Activated CD4-positive, CD25-positive, alpha-beta regulatory T cell (primary cell): ENCODE results near the gene ADSS1.

Source experiments
- DNase-seq, 4 experiments: peaks; one replicate each; lab custom pipeline; 2025; lab: John Stamatoyannopoulos, UW

Gene ADSS1

DNA sequence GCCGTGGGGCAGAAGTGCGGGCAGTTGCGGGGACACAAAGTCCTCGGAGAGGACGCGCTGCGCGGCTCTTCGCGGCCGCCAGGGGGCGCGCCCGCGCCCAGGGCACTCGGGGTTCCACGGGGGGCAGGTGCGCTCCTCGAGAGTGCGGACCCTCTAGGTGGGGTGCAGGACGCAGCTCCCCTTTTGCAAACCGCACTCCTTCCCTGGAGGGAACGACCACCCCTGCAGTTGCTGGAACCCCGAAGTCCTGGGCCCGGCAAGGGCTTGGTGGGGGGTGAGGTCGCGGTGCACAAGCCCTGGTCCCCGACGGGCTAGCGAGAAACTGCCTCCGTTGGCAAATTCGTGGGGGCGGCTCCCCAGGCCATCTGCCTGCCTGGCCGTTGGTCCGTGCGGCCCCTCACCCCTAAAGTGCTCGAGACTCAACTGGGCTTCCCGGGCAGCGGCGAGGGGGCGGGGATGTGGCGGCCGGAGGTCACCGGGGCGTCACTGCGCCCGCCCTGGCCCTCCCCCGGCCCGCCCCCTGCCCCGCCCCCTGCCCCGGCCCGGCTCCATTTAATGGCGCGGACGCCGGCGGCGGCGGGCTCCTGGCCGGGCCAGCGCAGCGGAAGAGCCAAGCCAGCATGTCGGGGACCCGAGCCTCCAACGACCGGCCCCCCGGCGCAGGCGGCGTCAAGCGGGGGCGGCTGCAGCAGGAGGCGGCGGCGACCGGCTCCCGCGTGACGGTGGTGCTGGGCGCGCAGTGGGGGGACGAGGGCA, at the start of gene ADSS1:
Gene ADSS1, plus strand, starts transcription at position 579 of the 756 bp plus-strand sequence. Its CDS starts 42 bp downstream, at position 621.
- peak in 3 of 4 experiments; percentile 31 to 43 (median 31) for DNase-seq

DNA sequence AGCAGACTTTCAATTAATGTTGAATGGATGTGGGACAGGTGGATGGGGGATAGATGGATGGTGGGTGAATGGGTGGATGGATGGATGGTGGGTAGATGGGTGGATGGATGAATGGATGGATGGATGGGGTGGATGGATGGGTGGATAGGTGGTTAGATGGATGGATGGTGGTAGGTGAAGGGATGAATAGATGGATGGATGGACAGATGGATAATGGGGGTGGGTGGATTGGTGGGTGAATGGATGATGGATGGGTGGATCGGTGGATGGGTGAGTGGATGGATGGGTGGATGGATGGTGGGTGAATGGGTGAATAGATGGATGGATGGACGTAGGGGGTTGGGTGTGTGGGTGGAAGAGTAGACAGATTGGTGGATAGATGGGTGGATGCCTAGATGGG, 48.6 kb upstream of the ADSS1 start:
- no peak for DNase-seq

DNA sequence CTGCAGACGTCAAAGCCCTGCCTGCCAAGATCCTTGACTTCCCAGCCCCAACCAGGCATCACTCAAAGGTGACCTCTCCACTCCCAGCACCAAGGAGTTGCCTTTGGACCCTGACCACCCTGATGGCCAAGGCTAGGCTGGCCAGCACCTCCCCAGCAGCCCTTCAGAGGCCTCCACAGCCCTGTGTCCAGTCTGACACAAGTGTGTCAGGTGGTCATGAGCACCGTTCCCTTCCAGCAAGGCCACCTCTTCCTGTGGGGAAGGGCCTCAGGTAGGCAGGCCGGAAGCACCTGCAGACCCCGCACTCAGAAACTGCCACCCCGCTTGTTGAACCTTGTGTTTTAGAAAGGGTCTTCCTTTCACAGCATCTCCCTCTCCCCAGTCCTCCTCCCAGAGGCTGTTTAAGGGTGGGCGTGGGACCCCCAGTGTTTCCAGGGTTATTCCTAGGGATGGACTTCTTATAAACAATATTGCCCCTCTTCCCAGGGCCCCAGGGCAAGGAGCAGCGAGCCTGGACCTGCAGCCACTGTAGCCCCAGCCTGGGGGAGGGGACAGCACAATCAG, 47.8 kb upstream of the ADSS1 start:
- no peak for DNase-seq

DNA sequence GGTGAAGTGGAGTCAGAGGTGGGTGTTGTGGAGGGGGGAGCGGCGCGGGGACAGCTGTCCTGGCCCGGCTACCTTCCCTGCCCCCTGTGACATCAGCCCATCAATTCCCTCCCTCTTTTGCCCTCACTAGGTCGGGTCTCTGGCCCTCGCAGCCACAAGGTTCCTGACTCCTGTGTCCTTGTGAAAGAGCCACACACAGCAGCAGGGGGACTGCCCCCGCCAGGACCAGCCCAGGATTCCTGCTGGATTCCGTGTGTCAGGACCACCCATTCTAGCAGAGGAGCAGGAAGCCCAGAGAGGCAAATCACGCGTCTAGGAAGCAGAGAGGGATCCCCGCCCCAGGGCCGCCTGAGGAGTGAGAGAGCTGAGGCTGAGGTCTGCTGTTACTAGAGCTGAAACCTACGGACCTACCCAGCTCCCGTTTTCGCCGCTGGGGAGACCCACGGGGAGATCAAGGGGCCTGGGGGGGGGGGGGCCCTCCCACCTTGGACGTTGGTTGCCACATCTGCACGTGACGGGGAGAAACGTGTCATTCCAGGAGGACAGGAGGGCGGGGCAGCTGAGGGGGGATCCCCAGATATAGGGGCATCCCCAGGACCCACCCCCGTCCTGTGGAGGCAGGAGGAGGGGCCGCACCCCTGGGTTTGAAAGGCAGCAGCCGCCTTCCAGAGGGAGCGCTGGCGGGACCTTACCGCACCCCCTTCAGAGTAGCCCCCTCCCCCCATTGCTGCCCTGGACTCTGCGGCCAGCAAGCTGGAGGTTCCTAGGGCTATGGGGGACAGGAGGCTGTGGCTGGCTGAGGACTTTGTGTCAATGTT, 47.1 kb upstream of the ADSS1 start:
- DNase-seq: peak in 1 of 4 experiments; percentile 21

DNA sequence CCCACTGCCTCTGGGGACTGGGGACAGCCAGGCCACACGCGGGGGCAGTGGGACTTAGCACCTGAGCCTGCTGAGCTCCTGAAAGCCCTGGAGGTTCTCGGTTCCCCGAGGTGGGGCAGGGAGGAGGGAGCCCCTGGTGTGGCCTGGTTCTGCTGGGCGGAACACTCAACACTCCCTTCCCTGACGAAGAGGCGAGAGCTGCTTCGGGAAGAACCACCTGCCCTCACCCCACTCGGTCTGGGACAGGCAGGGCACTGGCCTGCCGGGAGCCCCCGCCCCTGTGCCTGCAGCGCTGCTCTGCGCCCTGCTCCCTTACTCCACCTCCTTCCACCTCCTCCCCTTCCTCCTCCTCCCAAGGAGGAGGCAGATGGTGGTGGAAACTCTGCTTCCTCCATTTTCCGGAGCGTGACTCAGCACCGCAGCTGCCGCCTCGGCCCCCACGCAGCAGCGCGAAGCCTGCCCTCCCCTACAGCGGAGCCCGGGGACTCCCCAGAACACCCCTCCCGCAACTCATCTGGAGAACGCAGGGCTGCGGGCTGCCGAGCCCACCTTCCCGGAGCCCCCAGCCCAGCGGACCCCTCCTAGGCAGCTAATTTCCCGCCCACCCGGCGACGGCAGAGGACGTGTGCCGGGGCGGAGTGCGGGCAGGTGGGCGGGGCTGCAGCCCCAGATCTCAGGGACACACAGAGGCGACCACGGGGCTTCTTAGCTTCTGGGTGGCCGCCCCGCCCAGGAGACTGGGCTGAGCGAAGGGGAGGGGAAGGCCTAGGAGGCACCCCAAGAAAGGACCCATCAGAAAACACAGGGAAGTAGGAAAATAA, 46.3 kb upstream of the ADSS1 start:
- DNase-seq: peak; percentile 32 to 52 (median 50)

- DNase-seq: no peak
Observed at GRCh38 chr14:104678346-104678745, 45.7 kb upstream of the ADSS1 start.

DNA sequence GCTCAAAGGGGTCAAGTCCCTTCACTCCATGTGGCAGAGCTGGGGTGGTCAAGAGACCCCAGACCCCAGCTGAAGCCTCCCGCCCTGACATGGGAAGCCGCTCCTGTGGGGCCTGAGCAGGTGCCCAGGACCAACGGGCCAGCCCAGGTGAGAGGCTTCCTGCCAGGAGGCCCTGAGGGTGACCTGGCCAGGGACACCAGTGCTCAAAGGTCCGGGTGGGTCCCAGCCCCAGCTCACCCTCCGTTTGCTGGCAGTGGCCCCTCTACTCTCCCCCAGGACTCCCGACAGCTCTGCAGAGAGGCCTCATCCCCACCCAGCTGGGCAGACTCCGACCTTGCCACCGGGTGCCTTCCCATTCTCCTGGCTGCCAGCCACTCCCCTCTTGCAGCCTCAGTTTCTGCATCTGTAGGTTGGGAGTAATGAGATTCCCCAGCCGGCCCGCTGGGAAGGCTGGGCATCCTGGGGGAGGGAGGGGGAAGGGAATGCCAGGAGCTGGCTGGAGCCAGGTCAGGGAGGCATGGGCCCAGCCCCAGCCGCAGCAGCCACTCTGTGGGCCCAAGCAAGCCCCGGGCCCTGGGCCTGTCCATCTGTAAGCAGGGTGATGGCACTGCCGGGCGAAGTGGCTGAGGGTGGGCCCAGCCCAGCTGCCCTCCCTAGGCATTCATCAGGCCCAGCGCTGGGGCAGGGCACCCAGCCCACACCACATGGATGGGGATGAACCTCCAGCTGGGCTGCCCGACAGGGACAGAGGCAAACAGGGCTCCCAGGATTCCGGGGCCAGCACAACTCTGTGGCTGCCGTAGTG, 44.9 kb upstream of the ADSS1 start:
- DNase-seq: no peak

DNA sequence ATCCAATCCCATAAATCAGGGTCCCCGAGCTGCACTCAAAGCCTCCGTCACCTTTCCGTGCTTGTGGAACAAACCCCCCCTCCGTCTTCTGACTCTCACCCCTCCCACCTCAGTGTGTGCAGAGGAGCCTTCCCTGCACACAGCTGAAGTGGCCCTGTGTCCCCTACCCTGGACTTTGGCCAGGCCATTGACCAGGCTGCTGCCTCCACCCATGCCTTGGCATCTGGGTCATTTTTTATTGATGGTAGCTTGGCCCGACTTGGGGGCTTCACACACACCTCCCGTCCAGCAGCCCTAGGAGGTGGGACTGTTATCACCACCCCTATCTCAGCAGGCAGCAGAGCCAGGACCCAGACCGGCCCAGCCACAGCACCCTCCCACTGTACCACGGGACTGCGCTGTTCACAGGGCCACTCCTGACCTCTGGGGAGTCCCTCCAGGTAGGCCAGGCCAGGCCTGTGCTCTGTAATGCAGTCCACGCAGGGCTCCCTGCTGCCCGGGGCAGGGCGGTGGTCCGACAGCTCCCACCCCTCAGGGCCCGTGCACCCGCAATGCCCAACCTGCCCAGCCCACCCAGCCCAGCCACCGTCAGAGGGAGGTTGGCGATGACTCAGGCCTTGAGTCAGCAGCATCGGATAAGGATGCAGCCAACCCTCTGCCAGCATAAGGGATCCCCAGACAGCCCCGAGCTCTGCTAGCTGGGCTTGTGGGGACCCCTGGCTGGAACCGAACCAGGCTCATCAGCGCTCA, 43.8 kb upstream of the ADSS1 start:
- no peak for DNase-seq

GRCh38 chr14:104680806-104681688, 43.0 kb upstream of the ADSS1 start:
- DNase-seq: no peak

DNA sequence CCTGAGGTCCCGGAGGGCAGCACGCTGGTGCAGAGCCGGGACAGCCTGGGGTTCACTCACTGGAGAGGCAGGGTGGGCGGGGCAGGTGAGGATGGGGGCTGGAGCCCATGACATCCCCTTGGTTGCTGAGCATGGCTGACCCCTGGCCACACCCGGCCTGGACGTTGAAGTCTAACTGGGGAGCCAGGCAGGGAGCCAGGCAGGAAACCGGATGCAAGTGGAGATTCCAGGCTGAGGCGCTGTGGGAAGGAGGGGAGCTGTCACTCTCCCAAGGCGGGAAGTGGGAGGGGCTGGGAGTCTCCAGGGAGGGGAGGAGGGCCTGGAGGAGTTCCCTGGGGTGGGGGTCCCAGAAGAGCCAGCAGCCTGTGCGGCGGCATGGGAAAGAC, 42.3 kb upstream of the ADSS1 start:
- DNase-seq: no peak

DNA sequence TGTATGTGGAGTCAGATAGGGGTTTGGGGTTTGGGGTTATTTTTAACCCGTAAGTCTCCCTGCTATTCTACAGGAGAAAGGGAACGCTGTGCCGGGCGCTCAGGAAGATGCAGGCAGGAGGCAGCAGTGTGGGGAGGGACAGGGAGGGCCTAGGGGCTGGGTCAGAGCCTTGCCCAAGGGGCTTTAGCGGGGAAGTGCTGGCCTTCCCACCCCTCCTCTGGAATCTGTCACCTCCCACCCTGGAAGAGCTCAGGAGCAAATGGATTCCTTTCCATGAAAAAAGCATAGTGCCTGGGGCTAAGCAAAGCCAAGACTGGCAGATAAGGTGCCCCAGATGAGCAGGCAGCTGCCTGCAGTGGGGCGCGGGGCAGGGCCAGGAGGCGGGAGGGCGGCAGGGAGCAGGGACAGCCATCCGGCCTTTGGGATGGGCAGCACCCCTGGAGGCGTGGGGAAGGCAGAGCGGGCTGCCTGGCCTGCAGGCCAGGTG, 41.9 kb upstream of the ADSS1 start:
- DNase-seq: no peak

DNA sequence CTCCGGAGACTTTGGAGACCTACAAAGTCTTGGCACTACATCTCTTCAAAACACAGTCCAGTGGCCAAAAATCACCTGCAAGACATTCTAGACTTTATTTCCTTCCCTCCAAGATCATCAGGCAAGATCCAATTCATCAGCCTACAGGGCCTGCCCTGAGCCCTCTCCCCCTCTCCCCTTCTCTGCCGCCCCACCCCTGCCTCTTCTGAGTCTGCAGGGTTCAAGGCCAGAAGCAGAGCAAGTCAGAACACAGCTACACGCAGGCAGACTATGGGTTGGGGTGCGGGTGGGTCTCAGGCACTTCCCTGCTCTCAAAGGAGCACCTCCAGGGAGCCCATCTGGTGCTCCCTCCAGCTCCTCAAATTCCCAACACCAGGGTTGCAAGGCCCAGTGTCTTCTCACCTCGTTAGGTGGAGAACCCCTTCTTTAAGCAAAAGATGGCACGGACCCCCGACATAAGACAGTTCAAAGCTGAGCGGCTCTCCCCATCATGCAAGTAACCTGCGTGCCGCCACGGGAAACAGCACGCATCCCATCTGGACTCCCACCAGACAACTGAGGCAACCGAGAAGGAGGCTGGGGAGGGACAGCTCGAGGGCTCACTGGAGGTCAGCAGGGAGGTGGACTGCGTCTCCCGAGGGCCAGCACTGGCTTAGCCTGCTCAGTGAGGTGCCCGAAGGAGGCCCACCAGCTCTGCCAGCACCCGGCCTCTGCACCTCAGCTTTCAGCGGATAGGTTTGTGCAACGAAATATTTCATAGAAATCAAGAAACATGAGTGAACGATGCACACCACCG, 40.2 kb upstream of the ADSS1 start:
- no peak for DNase-seq

GRCh38 chr14:104684449-104684821, 39.6 kb upstream of the ADSS1 start:
- no peak for DNase-seq

- DNase-seq: no peak
Observed at GRCh38 chr14:104685216-104685997, 38.6 kb upstream of the ADSS1 start.

DNA sequence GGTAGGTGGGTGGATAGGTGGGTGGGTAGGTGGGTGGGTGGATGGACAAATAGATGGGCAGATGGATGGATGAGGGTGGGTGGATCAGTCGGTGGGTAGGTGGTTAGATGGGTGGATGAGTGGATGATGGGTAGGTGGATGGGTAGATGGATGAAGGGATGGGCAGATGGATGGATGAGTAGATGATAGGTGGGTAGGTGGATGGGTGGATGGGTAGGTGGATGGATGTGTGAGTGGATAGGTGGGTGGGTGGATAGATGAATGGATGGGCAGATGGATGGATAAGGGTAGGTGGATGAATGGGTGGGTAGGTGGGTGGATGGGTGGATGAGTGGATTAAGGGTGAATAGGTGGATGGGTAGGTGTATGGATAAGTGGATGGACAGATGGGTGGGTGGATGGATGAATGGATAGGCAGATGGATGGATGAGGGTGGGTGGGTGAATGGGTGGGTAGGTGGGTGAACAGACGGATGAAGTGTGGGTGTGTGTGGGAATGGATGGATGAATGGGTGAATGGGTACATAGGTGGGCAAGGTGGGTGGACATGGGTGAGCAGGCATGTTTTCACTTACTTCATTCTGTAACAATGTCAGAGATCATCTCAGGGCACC, 37.9 kb upstream of the ADSS1 start:
- DNase-seq: no peak

DNA sequence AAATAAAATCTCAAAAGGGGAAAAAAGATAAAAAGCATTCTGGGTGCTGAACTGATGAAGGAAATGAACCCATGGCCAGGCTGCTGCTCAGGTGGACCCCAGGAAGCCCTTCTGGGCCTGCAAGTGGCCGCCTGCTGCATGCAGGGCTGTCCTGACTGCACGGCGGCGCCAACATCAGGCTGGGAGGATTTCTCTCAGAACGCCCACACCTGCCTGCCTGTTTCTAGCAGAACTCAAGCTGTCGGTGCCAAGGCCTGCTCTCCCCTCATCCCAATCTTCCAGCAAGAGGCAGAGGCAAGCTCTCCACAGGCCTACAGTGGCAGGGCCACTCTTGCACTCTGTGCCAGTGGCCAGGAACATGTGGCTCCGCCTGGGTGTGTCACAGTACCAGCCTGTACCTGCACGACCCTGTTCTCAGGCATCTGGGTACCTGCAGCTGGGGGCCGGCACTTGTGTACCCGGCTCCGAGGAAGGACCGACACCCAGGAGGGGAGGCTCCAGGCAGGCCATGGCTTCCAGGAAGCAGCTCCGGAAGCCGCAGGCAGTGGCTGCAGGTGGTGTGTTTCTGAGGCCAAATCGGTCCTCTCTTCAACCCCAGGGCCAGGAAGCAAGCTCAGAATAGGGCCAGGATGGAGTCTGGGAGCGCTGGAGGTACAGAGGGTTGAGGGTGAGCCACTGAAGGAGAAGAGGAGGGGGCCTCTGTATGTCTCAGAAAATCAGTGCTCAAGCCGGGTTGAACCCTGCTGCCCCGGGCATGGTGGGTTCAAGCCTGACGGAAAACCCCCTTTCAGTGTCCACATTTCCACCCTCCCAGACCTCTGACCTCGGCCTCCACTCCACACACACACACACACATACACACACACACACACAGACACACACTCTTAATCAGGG, 37.2 kb upstream of the ADSS1 start:
- no peak for DNase-seq
